ENCODE data around the gene SMIM9.

DNA sequence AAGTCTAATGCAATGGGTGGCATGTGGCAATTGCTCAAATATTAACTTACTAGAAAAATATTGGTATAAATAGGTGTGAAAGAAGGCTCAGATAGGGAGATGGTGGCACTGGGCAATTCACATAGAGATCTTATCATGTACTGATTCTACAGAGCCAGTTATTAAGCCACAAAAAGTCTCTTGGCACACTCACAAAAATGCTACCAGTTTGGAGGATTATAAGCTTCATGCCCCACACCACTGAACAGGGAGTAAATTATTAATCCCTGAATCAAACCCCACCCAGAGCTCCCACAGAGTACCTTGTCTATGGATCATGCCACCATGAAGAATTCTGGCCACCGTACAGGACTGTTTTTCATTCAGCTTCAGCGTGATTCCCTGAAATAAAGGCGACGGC is 43.0 kb downstream of the SMIM9 start:
- TF ChIP-seq, protein P1, sequence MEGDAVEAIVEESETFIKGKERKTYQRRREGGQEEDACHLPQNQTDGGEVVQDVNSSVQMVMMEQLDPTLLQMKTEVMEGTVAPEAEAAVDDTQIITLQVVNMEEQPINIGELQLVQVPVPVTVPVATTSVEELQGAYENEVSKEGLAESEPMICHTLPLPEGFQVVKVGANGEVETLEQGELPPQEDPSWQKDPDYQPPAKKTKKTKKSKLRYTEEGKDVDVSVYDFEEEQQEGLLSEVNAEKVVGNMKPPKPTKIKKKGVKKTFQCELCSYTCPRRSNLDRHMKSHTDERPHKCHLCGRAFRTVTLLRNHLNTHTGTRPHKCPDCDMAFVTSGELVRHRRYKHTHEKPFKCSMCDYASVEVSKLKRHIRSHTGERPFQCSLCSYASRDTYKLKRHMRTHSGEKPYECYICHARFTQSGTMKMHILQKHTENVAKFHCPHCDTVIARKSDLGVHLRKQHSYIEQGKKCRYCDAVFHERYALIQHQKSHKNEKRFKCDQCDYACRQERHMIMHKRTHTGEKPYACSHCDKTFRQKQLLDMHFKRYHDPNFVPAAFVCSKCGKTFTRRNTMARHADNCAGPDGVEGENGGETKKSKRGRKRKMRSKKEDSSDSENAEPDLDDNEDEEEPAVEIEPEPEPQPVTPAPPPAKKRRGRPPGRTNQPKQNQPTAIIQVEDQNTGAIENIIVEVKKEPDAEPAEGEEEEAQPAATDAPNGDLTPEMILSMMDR (IDR thresholded peaks at IDR 0.05; ENCODE audit: insufficient read depth, low read length) = no peak
- TF ChIP-seq POLR2AphosphoS5 (IDR thresholded peaks at IDR 0.05; ENCODE audit: low read depth) (no peak), REST (IDR thresholded peaks at IDR 0.05; ENCODE audit: insufficient replicate concordance, low read depth) (no peak)

Data from HL-60 (cell line).